DMS79 treated with DMSO at 0.1 percent for 48 hours (cell line): ENCODE data around the gene AAGAB.
"Not testable (repeated sequence)": the region's sequence is repeated elsewhere in the genome, so short reads cannot be mapped to it uniquely, and the experiment has no call there.

Experiments
- DNase-seq: peaks from one replicate; lab custom pipeline; 2025; lab: John Stamatoyannopoulos, UW

The AAGAB gene

GRCh38 chr15:67173005-67173404, 81.5 kb downstream of the AAGAB start:
- DNase-seq: no peak

GRCh38 chr15:67172172-67172571, 82.3 kb downstream of the AAGAB start:
- DNase-seq: no peak

GRCh38 chr15:67171471-67171870, 83.0 kb downstream of the AAGAB start:
- DNase-seq: no peak

- no peak for DNase-seq
These were observed 84.1 kb downstream of the AAGAB start for GRCh38 chr15:67170143-67170925.

- no peak for DNase-seq
These were observed 85.8 kb downstream of the AAGAB start for GRCh38 chr15:67168694-67169093.

- no peak for DNase-seq
These were observed 87.4 kb downstream of the AAGAB start for GRCh38 chr15:67167091-67167490.

- DNase-seq: no peak
These were observed 88.0 kb downstream of the AAGAB start for GRCh38 chr15:67166280-67167009.

GRCh38 chr15:67165254-67166253, 88.9 kb downstream of the AAGAB start:
- no peak for DNase-seq

GRCh38 chr15:67164811-67165253, 89.6 kb downstream of the AAGAB start:
- DNase-seq: no peak

- peak; percentile 3 for DNase-seq
These were observed 90.1 kb downstream of the AAGAB start for GRCh38 chr15:67164401-67164791.

- no peak for DNase-seq
These were observed 91.3 kb downstream of the AAGAB start for GRCh38 chr15:67163180-67163579.

GRCh38 chr15:67161881-67162280, 92.6 kb downstream of the AAGAB start:
- no peak for DNase-seq

- no peak for DNase-seq
These were observed 93.0 kb downstream of the AAGAB start for GRCh38 chr15:67161412-67161811.

- DNase-seq: no peak
These were observed 96.1 kb downstream of the AAGAB start for GRCh38 chr15:67158367-67158766.

GRCh38 chr15:67157521-67158252, 96.8 kb downstream of the AAGAB start:
- no peak for DNase-seq

- DNase-seq: no peak
These were observed 97.6 kb downstream of the AAGAB start for GRCh38 chr15:67156834-67157233.

- no peak for DNase-seq
These were observed 98.0 kb downstream of the AAGAB start for GRCh38 chr15:67156426-67156825.

GRCh38 chr15:67154249-67154648, 100.2 kb downstream of the AAGAB start:
- no peak for DNase-seq

- not testable (repeated sequence) for DNase-seq
These were observed 101.4 kb downstream of the AAGAB start for GRCh38 chr15:67153044-67153443.

- no peak for DNase-seq
These were observed 102.0 kb downstream of the AAGAB start for GRCh38 chr15:67152429-67152828.
